Measurements from ENCODE around the gene RFTN1.

The RFTN1 gene

GRCh38 chr3:16295298-16295890 lies 218.1 kb downstream of the RFTN1 start:
- DNase-seq = no peak

GRCh38 chr3:16294844-16295243 lies 218.7 kb downstream of the RFTN1 start:
- DNase-seq = no peak

- DNase-seq = no peak
Observed at GRCh38 chr3:16290827-16291196, 222.7 kb downstream of the RFTN1 start.

- DNase-seq = peak in 1 of 2 experiments; percentile 27
Observed at GRCh38 chr3:16290007-16290826, 223.3 kb downstream of the RFTN1 start.

GRCh38 chr3:16289144-16289889 lies 224.2 kb downstream of the RFTN1 start:
- no peak for DNase-seq

GRCh38 chr3:16288664-16289063 lies 224.8 kb downstream of the RFTN1 start:
- DNase-seq = no peak

GRCh38 chr3:16286751-16287543 lies 226.6 kb downstream of the RFTN1 start:
- DNase-seq = no peak

- no peak for DNase-seq
Observed at GRCh38 chr3:16286161-16286560, 227.3 kb downstream of the RFTN1 start.

- DNase-seq = no peak
Observed at GRCh38 chr3:16284633-16285032, 228.9 kb downstream of the RFTN1 start.

GRCh38 chr3:16280671-16281070 lies 232.8 kb downstream of the RFTN1 start:
- no peak for DNase-seq

GRCh38 chr3:16279010-16279801 lies 234.3 kb downstream of the RFTN1 start:
- no peak for DNase-seq

GRCh38 chr3:16277471-16277870 lies 236.0 kb downstream of the RFTN1 start:
- no peak for DNase-seq

- DNase-seq = no peak
Observed at GRCh38 chr3:16273867-16274266, 239.6 kb downstream of the RFTN1 start.

GRCh38 chr3:16272588-16272987 lies 240.9 kb downstream of the RFTN1 start:
- DNase-seq = no peak

- no peak for DNase-seq
Observed at GRCh38 chr3:16270855-16271254, 242.6 kb downstream of the RFTN1 start.

- no peak for DNase-seq
Observed at GRCh38 chr3:16266714-16267113, 246.8 kb downstream of the RFTN1 start.
